GM23248 (cell line): ENCODE measurements around the gene CCDC92. TPM values are rescaled to one million over a fixed set of nuclear protein-coding genes. Genes with fewer than 3 reads are reported as not detected.

Source experiments
- DNase-seq: peaks from one replicate; pipeline ENCODE4 v3.0.0-alpha.2; 2015
- H2AFZ ChIP-seq: fragments of 200-600 bp; sonication (generic); 2 replicates; pipeline ENCODE4 v1.6.1; 2016; ENCODE audit warnings: antibody characterized with exemption
- H3F3A ChIP-seq: fragments of 200-600 bp; sonication (generic); 2 replicates; pipeline ENCODE4 v1.6.1; 2016; ENCODE audit warnings: mild to moderate bottlenecking, antibody characterized with exemption, mixed run types; ENCODE audit not compliant: insufficient read depth
- H3K27ac ChIP-seq: fragments of 200-600 bp; sonication (generic); 2 replicates; pipeline ENCODE4 v1.5.1; 2016; ENCODE audit warnings: mild to moderate bottlenecking
- H3K27me3 ChIP-seq: fragments of 200-600 bp; sonication (generic); replicated peaks from 2 replicates; pipeline ENCODE4 v1.6.1; 2016; ENCODE audit warnings: mild to moderate bottlenecking; ENCODE audit not compliant: insufficient read depth
- H3K36me3 ChIP-seq: fragments of 200-600 bp; sonication (generic); 2 replicates; pipeline ENCODE4 v1.6.1; 2016; ENCODE audit warnings: low read depth, mild to moderate bottlenecking
- H3K4me1 ChIP-seq: fragments of 200-600 bp; sonication (generic); 2 replicates; pipeline ENCODE4 v1.6.1; 2016; ENCODE audit warnings: mild to moderate bottlenecking; ENCODE audit not compliant: insufficient read depth
- H3K4me2 ChIP-seq: fragments of 200-600 bp; sonication (generic); one replicate; pipeline ENCODE4 v1.6.1; 2016; ENCODE audit warnings: mild to moderate bottlenecking; ENCODE audit not compliant: unreplicated experiment
- H3K4me3 ChIP-seq: fragments of 200-600 bp; sonication (generic); 2 replicates; pipeline ENCODE4 v1.5.1; 2016; ENCODE audit warnings: mild to moderate bottlenecking
- H3K79me2 ChIP-seq: fragments of 200-600 bp; sonication (generic); 2 replicates; pipeline ENCODE4 v1.6.1; 2016; ENCODE audit warnings: mild to moderate bottlenecking; ENCODE audit not compliant: insufficient read depth
- H3K9ac ChIP-seq: fragments of 200-600 bp; sonication (generic); 2 replicates; pipeline ENCODE4 v1.6.1; 2016; ENCODE audit warnings: mild to moderate bottlenecking
- H3K9me2 ChIP-seq: fragments of 200-600 bp; sonication (generic); 2 replicates; pipeline ENCODE4 v1.6.1; 2016; ENCODE audit warnings: mixed run types, mild to moderate bottlenecking, moderate library complexity; ENCODE audit not compliant: insufficient read depth
- H3K9me3 ChIP-seq: fragments of 200-600 bp; sonication (generic); one replicate; pipeline ENCODE4 v1.6.1; 2017; ENCODE audit warnings: low read depth
- H4K20me1 ChIP-seq: fragments of 200-600 bp; sonication (generic); 2 replicates; pipeline ENCODE4 v1.6.0; 2016; ENCODE audit not compliant: insufficient read depth
- EZH2 ChIP-seq: fragments of 200-600 bp; sonication (generic); IDR thresholded peaks from 2 replicates; pipeline ENCODE4 v1.6.1; 2018; ENCODE audit warnings: antibody characterized with exemption, mild to moderate bottlenecking; ENCODE audit not compliant: insufficient read depth, poor library complexity, severe bottlenecking
- EZH2phosphoT487 ChIP-seq: fragments of 200-600 bp; sonication (generic); IDR thresholded peaks from 2 replicates; pipeline ENCODE4 v1.6.1; 2018; ENCODE audit warnings: antibody characterized with exemption, moderate library complexity, mild to moderate bottlenecking, low read depth; ENCODE audit not compliant: insufficient read depth
- WGBS, 2 experiments: methylation state at CpG; one replicate each; pipeline ENCODE4 v1.1.6; 2015 to 2017; ENCODE audit warnings: low lambda C conversion rate in 2 of 2, low coverage in 1 of 2; ENCODE audit errors: missing lambda C conversion rate in 2 of 2; 5-methylcytosine and 5-hydroxymethylcytosine counted together
- in situ Hi-C: fragments of 300-500 bp; cut with MboI; formaldehyde crosslinking; loops from 2 replicates; pipeline ENCODE4 v1.15.0; 2020
- polyA plus RNA-seq: library from polyadenylated mRNA; unstranded; fragments of >200 nt; fragmentation: Nextera tagmentation; extraction: Ambion mirVana; gene quantifications from 2 replicates; pipeline ENCODE4 v1.2.1, GENCODE V29; 2016
- total RNA-seq: library from RNA; depleted of rRNA; stranded (reverse); fragments of >200 nt; shearing (Covaris generic); gene quantifications from 2 replicates; pipeline ENCODE4 v1.2.3, GENCODE V29; 2014

CCDC92 gene
- total and polyA plus RNA-seq, 2 experiments from 2014 or later = 20.3 to 49.5 TPM

GRCh38 chr12:123958876-123959275 lies 13.8 kb downstream of the CCDC92 start:
- no peak overlapping the region for H3K4me3 ChIP-seq
- in situ Hi-C loops = no loop called here
- H3K9ac ChIP-seq = no peak overlapping the region
- no peaks in the 10 kb centered on the region for H3K4me1 ChIP-seq
- H2AFZ ChIP-seq = no peak overlapping the region
- H3F3A ChIP-seq = no peaks in the 10 kb centered on the region
- H3K27ac ChIP-seq = no peak overlapping the region
- TF ChIP-seq EZH2phosphoT487 (no peak), EZH2 (no peak)
- no peaks in the 10 kb centered on the region for H3K27me3 ChIP-seq
- 85 to 87% methylated on average over 9 of the region's 9 CpGs for WGBS, 2 experiments
- no peaks in the 10 kb centered on the region for H4K20me1 ChIP-seq
- no peak for DNase-seq
- no peak overlapping the region for H3K4me2 ChIP-seq
- peaks cover 37% of the 10 kb centered on the region for H3K79me2 ChIP-seq
- no peaks in the 10 kb centered on the region for H3K36me3 ChIP-seq
- no peaks in the 10 kb centered on the region for H3K9me3 ChIP-seq
- no peaks in the 10 kb centered on the region for H3K9me2 ChIP-seq

- WGBS, 2 experiments = 90 to 91% methylated on average over 8 of the region's 8 CpGs
- TF ChIP-seq EZH2phosphoT487 (no peak), EZH2 (no peak)
- no peaks in the 10 kb centered on the region for H3F3A ChIP-seq
These were observed 14.2 kb downstream of the CCDC92 start for GRCh38 chr12:123958462-123958861.

GRCh38 chr12:123957196-123957595 lies 15.4 kb downstream of the CCDC92 start:
- Histone ChIP-seq H3K4me1 (no peaks in the 10 kb centered on the region), H3K9ac (no peak overlapping the region), H3K9me3 (no peaks in the 10 kb centered on the region), H3K4me2 (no peak overlapping the region), H3K9me2 (no peaks in the 10 kb centered on the region), H3K27ac (no peak overlapping the region), H3K27me3 (no peaks in the 10 kb centered on the region), H3K36me3 (no peaks in the 10 kb centered on the region), H3K4me3 (no peak overlapping the region), H4K20me1 (no peaks in the 10 kb centered on the region), H2AFZ (no peak overlapping the region), H3K79me2 (peaks cover 30% of the 10 kb centered on the region), H3F3A (no peaks in the 10 kb centered on the region)
- in situ Hi-C loops = no loop called here
- no peak for TF ChIP-seq EZH2phosphoT487
- no peak for TF ChIP-seq EZH2
- DNase-seq = no peak
- WGBS, 2 experiments = 64 to 65% methylated on average over 3 of the region's 3 CpGs

More at GRCh38 chr12:123958462-123958861, 14.2 kb downstream of the CCDC92 start:
- Histone ChIP-seq H3K27ac (no peak overlapping the region), H3K9me2 (no peaks in the 10 kb centered on the region), H3K4me3 (no peak overlapping the region), H3K9me3 (no peaks in the 10 kb centered on the region), H3K4me1 (no peaks in the 10 kb centered on the region), H3K36me3 (no peaks in the 10 kb centered on the region), H2AFZ (no peak overlapping the region), H4K20me1 (no peaks in the 10 kb centered on the region), H3K27me3 (no peaks in the 10 kb centered on the region), H3K4me2 (no peak overlapping the region), H3K79me2 (peaks cover 33% of the 10 kb centered on the region), H3K9ac (no peak overlapping the region)
- in situ Hi-C loops = no loop called here
- DNase-seq = no peak

GRCh38 chr12:123956249-123956648 lies 16.4 kb downstream of the CCDC92 start:
- Histone ChIP-seq H3K27ac (no peak overlapping the region), H4K20me1 (no peaks in the 10 kb centered on the region), H3K4me1 (no peaks in the 10 kb centered on the region), H3F3A (no peaks in the 10 kb centered on the region), H3K4me3 (no peak overlapping the region), H3K9me2 (no peaks in the 10 kb centered on the region), H3K9me3 (no peaks in the 10 kb centered on the region), H3K27me3 (no peaks in the 10 kb centered on the region), H2AFZ (no peak overlapping the region), H3K4me2 (no peak overlapping the region), H3K79me2 (peaks cover 26% of the 10 kb centered on the region), H3K9ac (no peak overlapping the region), H3K36me3 (no peaks in the 10 kb centered on the region)
- no peak for DNase-seq
- no peak for TF ChIP-seq EZH2phosphoT487
- no peak for TF ChIP-seq EZH2
- in situ Hi-C loops = no loop called here
- WGBS, 2 experiments = 90 to 93% methylated on average over 9 of the region's 9 CpGs
